Esophagus squamous epithelium (tissue), 5 donors: ENCODE data around the gene MALT1. TPM values are rescaled to one million over a fixed set of nuclear protein-coding genes. Genes with fewer than 3 reads are reported as not detected.

Experiments used
- DNase-seq: peaks from one replicate; lab custom pipeline; 2025; lab: John Stamatoyannopoulos, UW
- H3K27ac ChIP-seq, 4 donors: fragments of 200-600 bp; sonication (generic); one replicate each; pipeline ENCODE4 v1.5.1; 2016 to 2019; ENCODE audit warnings: mild to moderate bottlenecking in 1 of 4
- H3K27me3 ChIP-seq, 4 donors: fragments of 200-600 bp; sonication (generic); 1 replicate in 3 of 4; 2 replicates in 1 of 4; pipeline versions ENCODE4 v1.5.1 to v1.6.0; 2017 to 2021; ENCODE audit warnings: antibody characterized with exemption in 1 of 4
- H3K36me3 ChIP-seq, 3 donors: fragments of 200-600 bp; sonication (generic); one replicate each; pipeline ENCODE4 v1.5.1; 2016 to 2019
- H3K4me1 ChIP-seq, 3 donors: fragments of 200-600 bp; sonication (generic); one replicate each; pipeline ENCODE4 v1.5.1; 2017 to 2019
- H3K4me3 ChIP-seq, 4 donors: fragments of 200-600 bp; sonication (generic); 1 replicate in 3 of 4; 2 replicates in 1 of 4; pipeline ENCODE4 v1.5.1; 2016 to 2019; ENCODE audit warnings: mild to moderate bottlenecking in 2 of 4, moderate library complexity in 1 of 4
- H3K9me3 ChIP-seq, 3 donors: fragments of 200-600 bp; sonication (generic); one replicate each; pipeline ENCODE4 v1.5.1; 2016 to 2019
- CTCF ChIP-seq, 6 experiments: fragments of 450-650 bp in 4 of 6; fragments of 200-600 bp in 2 of 6; sonication (generic) in 2 of 6; IDR thresholded peaks; one replicate each; pipeline ENCODE4 v1.5.1; 2016 to 2019; ENCODE audit warnings: antibody characterized with exemption in 6 of 6, mild to moderate bottlenecking in 4 of 6, moderate library complexity in 4 of 6
- POLR2A ChIP-seq, 4 donors: fragments of 450-650 bp; IDR thresholded peaks; one replicate each; pipeline ENCODE4 v1.6.1; 2017; ENCODE audit warnings: antibody characterized with exemption in 4 of 4, mild to moderate bottlenecking in 4 of 4, moderate library complexity in 3 of 4
- WGBS, 2 donors: methylation state at CpG; one replicate each; pipeline ENCODE4 v1.1.5; 2018; 5-methylcytosine and 5-hydroxymethylcytosine counted together
- intact Hi-C: fragments of 100-400 bp; cut with DNase I; formaldehyde crosslinking; loops from one replicate; pipeline ENCODE4 v1.15.0; 2022
- total RNA-seq, 4 donors: library from RNA; depleted of rRNA; stranded (reverse); fragments of >200 nt; gene quantifications; one replicate each; pipeline ENCODE4 v1.1.0, GENCODE V29; 2016
- donor health status: DM: yes; HTN: yes; CAD: no.

Gene MALT1
- total RNA-seq, 4 donors from 2014 or later = 25.2 to 48.6 (median 30.7) TPM

- Histone ChIP-seq H3K9me3 (no peaks in the 10 kb centered on the region), H3K4me3 (no peak overlapping the region), H3K27ac (no peak overlapping the region), H3K4me1 (no peaks in the 10 kb centered on the region), H3K36me3 (peaks cover 0 to 74% (median 0%) of the 10 kb centered on the region in 3 donors), H3K27me3 (no peaks in the 10 kb centered on the region)
- intact Hi-C loops = no loop called here
- TF ChIP-seq POLR2A (IDR thresholded peaks at IDR 0.05) (no peak), CTCF (IDR thresholded peaks at IDR 0.05) (no peak)
- no peak for DNase-seq
Observed at GRCh38 chr18:58712930-58713329, 41.7 kb downstream of the MALT1 start.

- no peak for DNase-seq
- WGBS, 2 donors = 82 to 87% methylated on average over 3 of the region's 3 CpGs
- TF ChIP-seq CTCF (IDR thresholded peaks at IDR 0.05) = no peak
- no peak for TF ChIP-seq POLR2A (IDR thresholded peaks at IDR 0.05)
Observed at GRCh38 chr18:58714259-58714658, 43.0 kb downstream of the MALT1 start.

GRCh38 chr18:58714821-58715220 is 43.6 kb downstream of the MALT1 start:
- Histone ChIP-seq H3K9me3 (no peaks in the 10 kb centered on the region), H3K4me3 (no peak overlapping the region), H3K36me3 (peaks cover 0 to 74% (median 0%) of the 10 kb centered on the region in 3 donors), H3K4me1 (no peaks in the 10 kb centered on the region), H3K27ac (no peak overlapping the region), H3K27me3 (no peaks in the 10 kb centered on the region)
- no peak for DNase-seq
- WGBS, 2 donors = 94 to 100% methylated on average over 1 of the region's 1 CpG
- TF ChIP-seq CTCF (IDR thresholded peaks at IDR 0.05) (no peak), POLR2A (IDR thresholded peaks at IDR 0.05) (no peak)
- intact Hi-C loops = no loop called here

More at GRCh38 chr18:58714259-58714658, 43.0 kb downstream of the MALT1 start:
- Histone ChIP-seq H3K4me3 (no peak overlapping the region), H3K27ac (no peak overlapping the region), H3K27me3 (no peaks in the 10 kb centered on the region), H3K4me1 (no peaks in the 10 kb centered on the region), H3K9me3 (no peaks in the 10 kb centered on the region), H3K36me3 (peaks cover 0 to 76% (median 0%) of the 10 kb centered on the region in 3 donors)
- intact Hi-C loops = no loop called here

- no peak for DNase-seq
- Histone ChIP-seq H3K9me3 (no peaks in the 10 kb centered on the region), H3K4me3 (no peak overlapping the region), H3K36me3 (peaks cover 0 to 73% (median 0%) of the 10 kb centered on the region in 3 donors), H3K4me1 (no peaks in the 10 kb centered on the region), H3K27ac (no peak overlapping the region), H3K27me3 (no peaks in the 10 kb centered on the region)
- intact Hi-C loops = no loop called here
- WGBS, 2 donors = 40 to 62% methylated on average over 2 of the region's 2 CpGs
- no peak for TF ChIP-seq CTCF (IDR thresholded peaks at IDR 0.05)
- no peak for TF ChIP-seq POLR2A (IDR thresholded peaks at IDR 0.05)
Observed at GRCh38 chr18:58715540-58715939, 44.3 kb downstream of the MALT1 start.

- WGBS, 2 donors = 53 to 58% methylated on average over 4 of the region's 4 CpGs
- intact Hi-C loops = no loop called here
- TF ChIP-seq CTCF (IDR thresholded peaks at IDR 0.05) = no peak
- no peak for TF ChIP-seq POLR2A (IDR thresholded peaks at IDR 0.05)
- no peak for DNase-seq
- Histone ChIP-seq H3K9me3 (no peaks in the 10 kb centered on the region), H3K4me3 (no peak overlapping the region), H3K4me1 (no peaks in the 10 kb centered on the region), H3K36me3 (peaks cover 0 to 73% (median 0%) of the 10 kb centered on the region in 3 donors), H3K27me3 (no peaks in the 10 kb centered on the region), H3K27ac (no peak overlapping the region)
Observed at GRCh38 chr18:58716060-58716756, 44.9 kb downstream of the MALT1 start.
